GM18907 (cell line): ENCODE measurements around the gene BMPER.

Experiments
- ATAC-seq: cut with Tn5 transposase; IDR thresholded peaks from one replicate; pipeline ENCODE4 v1.9.1; 2021; ENCODE audit warnings: mild to moderate bottlenecking, moderate library complexity; ENCODE audit not compliant: unreplicated experiment

The BMPER gene

DNA sequence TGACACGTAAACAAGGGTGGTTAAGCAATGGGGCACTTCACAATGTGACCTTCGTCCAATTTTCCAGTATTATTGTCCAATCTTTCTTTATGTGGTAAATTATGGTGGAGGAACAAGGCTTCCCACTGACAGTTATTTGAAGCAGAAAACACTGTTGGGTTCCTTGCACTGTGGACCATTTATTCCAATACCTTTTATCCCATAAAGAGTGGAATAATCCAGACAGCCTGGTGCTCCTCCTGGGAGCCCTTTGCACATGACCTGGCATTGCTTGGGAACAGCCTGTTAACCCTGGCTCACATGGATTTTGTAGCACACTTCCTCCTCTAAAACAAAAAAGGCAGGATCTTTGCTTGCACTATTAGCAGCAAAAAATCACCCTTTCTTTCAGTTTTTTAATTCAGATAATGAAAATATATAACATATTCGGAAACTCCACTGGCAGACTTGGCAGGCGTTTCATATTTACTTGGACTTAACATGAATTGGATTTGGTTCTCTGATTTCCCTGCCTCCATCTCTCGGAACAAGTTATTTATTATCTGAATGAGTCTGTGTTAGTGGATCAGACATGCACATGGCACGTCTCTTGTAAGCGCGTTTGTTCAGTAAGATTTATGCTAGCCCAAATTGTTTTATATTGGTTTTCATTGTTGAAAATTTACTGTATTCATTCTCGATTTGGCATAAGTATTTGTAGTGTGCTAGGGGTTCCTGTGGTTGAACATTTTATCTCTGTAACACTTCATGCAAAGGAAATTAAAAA, 59.3 kb downstream of the BMPER start:
- no peak for ATAC-seq

DNA sequence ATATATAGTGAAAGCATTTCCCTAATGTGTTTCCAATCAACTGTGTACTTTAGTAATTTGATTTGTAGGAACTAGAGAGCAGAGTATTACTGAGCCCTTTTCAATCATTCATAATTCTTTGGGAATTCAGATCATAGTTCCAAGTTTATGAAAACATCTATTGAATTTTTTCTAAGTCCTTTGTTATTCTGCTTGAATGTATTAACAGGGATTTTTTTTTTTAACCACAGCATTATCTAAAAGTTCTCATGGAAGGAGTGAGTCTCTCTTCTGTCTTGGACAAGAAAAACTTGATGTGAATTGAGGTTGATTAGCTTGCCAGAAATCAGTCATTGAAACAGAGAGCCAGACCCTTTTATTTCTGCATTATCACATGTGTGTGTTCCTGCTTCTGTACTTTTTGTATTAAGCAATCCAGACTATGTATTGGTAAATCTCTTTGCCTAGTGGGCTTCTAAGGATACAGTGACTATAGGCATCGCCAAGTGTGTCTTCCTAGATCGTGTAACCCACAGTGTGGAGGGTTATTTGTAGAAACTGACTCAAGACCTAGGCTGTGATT, 59.9 kb downstream of the BMPER start:
- ATAC-seq: no peak

DNA sequence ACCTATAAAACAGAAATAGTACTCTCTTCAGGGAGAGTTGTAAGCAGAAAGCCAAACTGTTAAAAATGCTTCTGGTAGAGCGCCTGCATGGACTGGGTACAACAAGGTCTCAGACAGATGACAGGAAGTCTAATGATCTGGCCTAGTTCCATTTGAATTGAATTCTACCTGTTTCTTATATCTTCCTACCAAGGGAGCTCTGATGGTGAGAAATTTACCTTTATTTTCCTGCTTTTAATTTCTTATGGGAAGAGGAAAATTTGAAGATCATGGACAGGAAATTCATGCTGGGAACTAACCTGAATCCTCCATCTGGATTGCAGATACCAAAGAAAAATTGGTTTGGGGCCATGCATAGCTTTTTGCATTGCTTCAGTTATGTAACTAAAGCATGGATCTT, 63.3 kb downstream of the BMPER start:
- ATAC-seq: no peak

DNA sequence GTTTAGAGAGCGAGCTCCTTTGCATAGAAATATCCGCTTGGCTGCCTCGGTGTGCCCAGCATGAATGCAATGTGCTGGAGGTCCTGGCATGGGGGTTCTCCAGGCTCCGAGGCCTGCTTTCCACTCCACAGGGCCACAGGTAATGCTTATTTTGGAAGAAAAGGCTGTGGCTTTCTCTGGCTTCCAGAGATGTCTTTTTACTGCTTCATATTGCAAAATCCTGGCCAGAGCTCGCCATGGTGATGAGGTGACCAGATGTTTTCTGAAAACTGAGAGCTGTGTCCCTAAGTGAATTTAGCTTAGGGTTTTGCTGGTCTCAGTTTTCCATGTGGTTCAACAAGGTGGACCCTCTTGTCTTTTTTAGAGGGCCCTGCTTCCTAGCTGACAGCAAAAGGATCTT, 65.2 kb downstream of the BMPER start:
- ATAC-seq: no peak

DNA sequence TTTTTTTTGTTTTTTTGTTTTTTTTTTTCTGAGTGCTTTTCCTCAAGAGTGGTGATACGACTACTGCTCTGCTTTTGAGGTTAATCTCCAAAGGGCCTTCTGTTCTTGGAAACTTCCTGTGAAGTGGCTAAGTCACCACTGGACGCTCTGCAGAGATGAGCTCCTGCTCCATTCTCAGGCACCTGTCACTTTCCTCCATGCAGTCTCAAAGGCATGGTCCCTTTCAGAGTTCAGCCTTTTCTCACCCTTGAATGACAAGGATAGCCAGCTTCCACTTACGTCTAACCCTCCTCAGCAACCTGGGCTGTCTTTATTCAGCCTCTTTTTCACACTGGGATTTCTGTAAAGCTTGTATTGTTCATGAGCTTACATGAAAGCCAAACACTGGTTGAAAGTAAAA, 65.8 kb downstream of the BMPER start:
- ATAC-seq: no peak

DNA sequence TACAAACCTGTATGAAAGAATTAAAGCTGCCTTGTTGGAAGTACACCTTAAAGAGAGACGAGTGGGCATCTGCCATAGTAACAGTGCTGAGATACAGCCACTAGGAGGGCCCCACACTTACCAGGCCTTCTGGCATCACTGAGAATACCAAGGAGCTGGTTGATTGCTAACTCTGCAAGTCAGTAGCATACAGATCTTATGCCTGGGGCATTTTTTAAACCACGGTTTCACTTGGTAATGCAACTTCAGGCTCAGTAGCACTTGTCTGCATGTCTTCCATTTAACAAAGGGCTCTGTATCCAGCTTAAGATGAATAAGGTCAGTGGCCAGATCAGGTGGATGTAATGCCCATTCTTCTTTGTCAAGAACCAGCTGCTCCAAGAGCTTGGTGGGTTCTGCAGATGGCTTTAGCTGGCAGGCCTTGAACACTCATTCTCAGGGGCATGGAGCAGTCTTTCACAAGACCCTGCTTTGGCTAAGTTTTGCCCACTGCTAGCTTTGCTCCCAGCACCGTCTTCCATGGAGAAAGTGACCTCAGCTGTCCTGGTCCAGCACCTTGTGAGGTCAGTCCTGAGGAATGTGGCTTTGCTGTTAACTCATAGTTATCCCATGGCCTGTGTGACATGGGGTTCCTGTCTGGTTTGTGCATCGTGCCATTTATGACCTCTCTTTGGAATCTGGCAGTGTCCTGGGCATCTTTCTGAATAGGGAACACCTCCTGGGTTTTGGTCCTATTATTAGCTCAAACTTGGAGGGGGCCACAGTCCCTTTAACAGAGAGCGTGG, 68.1 kb downstream of the BMPER start:
- ATAC-seq: no peak

DNA sequence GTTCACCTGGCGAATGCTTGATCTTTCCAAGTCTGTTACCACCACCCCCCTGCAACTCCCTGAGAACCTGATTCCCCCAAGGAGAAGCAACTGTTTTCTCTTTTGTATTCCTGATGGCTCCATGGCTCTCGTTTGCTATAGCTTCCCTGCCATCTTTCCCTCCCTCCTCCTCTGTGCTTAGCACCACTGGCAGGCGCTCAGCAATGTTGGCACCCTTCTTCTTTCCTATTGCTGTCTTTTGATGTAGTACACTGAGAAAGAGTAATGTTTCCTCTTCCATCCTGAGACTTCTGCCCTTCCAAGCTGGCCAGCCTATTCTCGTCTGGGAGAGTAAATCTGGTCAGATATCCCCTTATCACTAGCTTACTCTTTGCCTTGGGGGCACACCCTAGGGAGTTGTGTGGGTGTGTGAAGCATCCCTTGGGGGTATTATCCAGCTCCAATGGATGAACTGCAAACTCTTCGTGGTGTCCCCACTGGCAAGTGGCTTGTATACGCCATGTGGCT, 74.0 kb downstream of the BMPER start:
- no peak for ATAC-seq

DNA sequence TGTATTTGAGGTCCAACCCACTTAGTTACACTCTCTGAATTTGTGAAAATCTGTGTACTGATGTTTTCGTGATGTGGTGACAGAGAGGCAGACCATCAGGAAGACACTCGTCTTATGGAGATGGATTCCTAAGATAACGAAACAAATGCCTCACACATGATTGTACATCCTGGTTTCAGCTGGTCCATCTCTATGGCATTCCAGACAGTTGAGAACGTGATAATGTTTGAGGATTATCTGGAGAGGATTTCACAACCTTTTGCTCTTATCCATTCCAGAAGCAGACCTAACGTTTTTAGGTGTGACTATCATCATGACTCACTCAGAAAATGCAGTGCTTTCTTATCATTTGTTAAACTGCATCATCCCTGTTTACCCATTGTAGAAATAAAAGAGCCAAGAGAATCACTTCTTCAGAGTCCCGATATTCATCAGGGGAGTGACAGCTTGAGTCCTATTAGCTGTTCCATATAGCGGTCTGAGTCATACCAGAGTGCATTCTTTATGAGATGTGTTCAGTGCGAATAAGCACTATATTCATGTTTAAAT, 74.5 kb downstream of the BMPER start:
- no peak for ATAC-seq

DNA sequence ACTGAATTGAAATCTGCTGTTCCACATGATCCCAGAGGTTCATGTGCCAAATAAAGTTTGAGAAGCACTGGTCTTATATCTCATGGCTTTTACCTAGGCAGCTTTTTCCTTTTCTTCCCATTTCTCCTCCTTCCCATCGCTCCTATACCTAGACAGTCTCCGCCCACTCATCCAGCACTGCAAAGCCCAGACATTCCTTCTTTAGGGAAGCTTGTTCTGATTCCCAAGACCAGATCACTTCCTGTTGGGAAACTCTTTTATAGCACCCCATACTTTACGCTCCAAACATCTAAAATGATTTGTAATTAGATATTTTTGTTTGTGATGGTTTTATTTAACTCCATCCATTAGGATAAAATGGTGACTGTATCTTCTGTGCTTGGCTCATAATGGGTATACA, 75.9 kb downstream of the BMPER start:
- no peak for ATAC-seq

DNA sequence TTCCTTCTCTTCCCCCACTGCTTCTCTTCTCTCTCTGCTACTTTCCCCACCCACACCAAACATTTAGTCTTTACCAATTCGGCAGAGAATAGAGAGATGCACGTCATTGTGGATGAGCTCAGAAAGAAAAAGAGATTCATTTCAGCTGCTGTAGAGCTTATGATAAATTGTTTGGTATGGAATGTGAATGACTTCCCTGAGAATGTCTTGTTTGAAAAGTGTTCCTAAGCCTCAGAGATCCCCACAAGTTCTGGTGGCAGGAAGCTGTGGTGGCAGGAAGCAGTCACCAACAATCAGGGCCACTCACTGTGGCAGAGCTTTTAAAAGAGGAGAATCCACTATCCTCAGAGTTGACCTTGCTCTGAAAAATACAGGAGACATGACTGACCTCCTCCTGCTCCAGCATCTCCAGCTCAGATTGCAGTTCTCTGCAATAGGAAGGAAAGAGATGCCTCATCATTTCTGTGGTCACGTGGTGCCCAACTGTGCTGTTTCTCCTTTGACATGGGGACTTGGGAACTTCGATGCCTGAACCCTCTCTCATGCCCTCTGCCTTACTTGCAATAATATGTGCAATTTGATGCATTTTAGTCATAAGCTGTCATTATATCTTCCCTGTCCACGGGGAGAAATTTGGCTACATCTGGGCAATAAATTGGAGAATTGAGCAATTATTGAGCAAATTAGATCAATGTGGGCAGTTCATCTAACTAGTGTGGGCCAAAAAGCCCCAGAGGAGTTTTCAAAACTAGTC, 76.5 kb downstream of the BMPER start:
- ATAC-seq: no peak

DNA sequence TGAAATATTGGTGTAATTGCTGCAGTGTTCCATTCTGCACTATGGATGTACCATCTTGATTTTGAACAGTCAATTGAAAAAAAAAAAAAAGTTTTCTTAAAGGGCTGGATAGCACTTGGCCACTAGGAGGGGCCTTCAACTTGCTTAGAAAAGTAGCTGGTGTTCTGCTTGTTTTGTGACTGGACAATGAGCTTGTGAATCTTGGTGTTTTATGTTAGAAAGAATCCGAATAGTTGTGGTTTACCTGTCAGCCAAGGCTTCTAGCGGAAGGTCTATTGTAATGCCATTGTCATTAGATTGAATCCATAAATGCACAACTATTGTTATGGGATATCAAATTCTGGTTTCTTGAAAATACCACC, 77.1 kb downstream of the BMPER start:
- ATAC-seq: no peak

DNA sequence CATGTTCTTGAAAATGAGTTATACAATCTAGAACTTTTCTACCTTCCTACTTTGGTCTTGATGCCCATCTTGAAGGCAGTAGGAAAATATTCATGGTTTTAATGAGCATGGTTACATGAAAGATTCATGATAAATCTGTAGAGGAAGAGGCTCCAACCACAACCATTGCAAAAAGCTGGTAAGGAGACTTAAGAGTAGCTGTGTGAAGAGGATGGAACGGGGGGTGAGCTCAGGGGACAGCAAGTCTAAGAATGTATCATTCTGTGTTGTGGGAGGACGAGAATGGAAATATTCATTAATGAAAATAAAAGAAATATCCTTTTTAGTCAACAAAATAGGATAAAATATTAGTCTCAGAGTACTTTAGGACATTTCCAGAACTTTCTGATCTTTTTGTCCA, 81.1 kb downstream of the BMPER start:
- no peak for ATAC-seq

DNA sequence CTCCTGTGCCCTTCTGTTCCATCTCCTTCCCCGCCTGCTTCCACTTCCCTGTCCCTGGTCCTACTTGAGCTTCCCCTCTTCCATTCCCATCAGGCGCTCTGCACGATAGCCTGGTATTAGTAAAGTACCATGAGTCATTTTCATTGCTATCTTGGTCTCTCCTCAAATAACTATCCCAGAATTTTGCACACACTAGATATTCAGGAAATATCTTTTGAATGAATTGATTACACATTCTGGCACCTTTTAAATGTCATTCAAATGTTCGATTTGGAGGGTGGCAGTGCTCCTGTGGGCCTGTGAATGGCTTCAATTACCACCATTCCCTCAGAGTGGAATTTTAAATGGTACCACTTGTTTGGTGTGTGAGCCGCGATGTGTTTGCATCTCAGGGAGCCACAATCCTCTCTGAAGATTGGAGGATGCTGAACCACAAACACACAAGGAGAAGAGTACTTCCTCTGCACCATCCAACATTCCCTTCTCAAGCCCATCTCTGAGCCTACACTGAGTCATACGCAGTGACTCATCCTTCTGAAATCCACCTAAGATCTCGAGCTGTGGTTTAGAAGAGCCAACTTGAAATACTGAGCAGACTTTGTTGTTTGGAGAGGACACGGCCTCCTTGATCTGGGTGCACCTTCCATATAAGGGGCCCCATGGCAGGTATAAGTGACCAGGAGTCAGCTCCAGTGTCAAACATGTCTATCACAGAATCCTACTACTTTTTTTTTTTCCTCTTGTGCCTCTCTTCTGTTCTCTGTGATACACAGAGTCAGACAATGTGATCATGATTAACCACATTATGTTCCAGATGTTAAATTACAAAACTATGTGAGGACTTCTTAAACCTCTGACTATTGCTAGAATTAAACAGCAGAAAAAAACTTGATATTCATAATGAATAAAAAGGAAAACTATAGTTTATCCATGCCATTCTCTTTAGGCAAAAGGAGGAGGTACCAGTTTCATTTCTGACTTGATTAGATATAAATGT, 81.9 kb downstream of the BMPER start:
- ATAC-seq: no peak

DNA sequence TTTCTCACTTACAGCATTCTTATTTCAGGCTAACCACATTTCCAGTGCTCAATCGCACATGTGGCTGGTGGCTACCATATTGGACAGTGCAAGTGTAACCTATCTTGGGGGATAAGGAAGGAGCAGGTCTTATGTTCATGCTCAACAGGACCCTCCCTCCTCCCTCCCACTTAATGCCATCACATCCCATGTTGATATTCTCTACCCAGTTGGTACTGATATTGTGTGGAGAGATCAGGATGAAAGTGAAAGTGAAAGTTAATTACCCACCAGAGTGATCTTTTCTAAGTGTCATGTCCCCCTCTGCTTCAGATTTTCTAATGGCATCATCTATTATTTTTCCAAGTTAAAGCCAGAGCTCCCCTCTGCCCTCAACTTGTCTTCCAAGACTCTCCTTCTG, 91.6 kb downstream of the BMPER start:
- no peak for ATAC-seq

DNA sequence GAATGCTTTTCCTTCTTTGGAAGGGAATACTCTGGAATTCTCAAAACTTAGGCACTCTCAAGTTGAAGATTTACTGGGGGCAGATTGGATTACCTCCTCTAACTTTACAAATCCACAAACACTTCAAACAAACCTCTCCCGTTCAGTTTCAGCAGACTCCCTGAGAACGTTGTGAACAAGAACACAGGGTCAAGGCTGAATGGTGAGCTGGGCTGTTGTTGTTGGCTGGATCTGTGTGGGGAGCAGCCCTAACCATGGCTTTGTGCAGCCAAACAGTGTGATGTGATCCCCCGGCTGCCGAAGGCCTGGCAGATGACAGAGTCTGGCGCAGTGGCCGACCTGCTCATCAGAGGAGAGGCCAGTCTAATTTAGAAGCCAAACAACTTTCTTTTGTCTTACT, 93.1 kb downstream of the BMPER start:
- no peak for ATAC-seq

DNA sequence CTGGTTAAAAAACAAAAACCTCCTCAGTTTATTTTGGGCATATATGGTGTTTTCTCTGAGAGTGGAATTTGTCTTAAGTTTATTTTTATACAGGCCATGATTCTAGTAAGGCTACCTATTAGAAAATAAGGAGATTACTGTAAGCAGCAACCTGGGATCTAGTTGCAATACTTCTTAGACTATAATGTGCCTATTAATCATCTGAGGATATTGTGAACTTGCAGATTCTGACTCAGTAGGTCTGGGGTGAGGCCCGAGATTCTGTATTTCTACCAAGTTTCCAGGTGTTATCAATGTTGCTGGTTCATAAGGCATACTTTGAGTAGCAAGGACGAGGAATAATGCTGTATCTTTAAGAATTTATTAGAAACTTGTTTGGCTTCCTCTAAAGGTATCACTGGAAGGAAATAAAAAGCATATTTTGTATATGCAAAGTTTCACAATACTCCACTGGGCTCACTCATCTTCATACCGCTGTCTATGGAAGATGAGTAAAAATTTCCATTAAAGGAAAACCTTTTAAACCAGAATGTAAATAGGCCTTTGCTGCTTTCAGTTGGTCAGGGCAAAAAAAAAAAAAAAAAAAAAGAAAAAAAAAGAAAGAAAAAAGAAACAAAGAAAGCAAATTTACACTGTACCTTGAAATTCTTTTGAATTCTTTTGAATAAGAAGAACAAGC, 105.8 kb downstream of the BMPER start:
- no peak for ATAC-seq

DNA sequence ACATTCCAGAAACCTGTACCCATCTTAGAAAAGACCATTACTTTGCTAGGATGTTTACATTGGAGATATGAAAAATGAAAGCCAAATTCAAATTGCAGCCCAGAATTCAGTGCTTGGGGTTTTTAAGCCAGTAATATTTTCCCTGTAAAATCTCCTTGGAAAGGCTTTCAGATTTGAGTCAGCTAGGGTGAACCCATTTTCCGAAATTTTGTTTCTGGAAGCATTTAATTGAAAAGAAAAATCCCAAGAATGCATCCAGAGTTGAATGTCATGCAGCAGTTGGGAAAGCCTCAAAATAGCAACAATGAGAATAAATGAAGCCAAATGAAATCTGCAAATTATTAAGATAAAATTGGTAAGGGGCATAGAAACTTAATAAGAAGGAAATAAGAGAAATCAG, 106.4 kb downstream of the BMPER start:
- no peak for ATAC-seq

DNA sequence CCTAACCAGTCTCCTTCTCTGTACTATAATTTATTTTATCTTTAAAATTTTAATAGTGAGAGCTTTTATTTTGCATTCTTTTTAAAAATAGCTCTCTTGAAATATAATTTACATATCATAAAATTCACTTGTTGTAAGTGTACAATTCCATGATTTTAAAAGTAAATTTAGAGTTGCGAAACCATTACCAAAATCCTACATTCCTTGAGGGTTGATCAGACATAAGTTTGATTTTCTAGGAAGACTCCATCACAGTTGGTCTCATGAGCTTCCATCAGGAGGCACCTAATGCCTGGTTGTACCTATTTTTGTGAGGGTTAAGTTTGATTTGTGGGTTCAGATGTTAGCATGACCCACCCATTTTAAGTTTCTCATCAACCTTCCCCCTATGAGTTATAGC, 108.1 kb downstream of the BMPER start:
- ATAC-seq: no peak

DNA sequence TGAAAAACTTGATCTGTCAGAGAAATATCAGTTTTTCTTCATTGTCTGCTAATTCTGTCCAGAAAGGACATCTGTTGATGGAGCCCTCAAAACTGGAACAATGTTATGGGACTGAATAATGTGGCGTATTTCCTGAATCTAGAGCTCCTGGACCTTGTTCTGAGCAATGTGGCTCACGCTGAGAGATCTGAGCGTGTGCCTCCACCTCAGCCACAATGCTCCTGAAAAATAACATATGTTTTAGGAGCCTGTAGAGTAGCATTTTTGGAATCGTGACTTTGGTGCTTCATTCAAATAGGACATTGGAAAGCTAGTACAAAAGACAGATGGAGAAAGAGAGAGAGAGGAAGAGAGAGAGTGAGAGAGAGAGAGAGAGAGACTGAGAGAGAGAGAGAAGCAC, 110.3 kb downstream of the BMPER start:
- ATAC-seq: no peak
